Measurements from ENCODE around the gene ARL6IP5.

Gene ARL6IP5

GRCh38 chr3:69118555-69118954 lies 33.8 kb downstream of the ARL6IP5 start:
- no peak for DNase-seq

- no peak for DNase-seq
Observed at GRCh38 chr3:69119138-69119537, 34.4 kb downstream of the ARL6IP5 start.

- no peak for DNase-seq
Observed at GRCh38 chr3:69119681-69120080, 34.9 kb downstream of the ARL6IP5 start.

GRCh38 chr3:69120879-69121464 lies 36.2 kb downstream of the ARL6IP5 start:
- peak; percentile 87 for DNase-seq

DNA sequence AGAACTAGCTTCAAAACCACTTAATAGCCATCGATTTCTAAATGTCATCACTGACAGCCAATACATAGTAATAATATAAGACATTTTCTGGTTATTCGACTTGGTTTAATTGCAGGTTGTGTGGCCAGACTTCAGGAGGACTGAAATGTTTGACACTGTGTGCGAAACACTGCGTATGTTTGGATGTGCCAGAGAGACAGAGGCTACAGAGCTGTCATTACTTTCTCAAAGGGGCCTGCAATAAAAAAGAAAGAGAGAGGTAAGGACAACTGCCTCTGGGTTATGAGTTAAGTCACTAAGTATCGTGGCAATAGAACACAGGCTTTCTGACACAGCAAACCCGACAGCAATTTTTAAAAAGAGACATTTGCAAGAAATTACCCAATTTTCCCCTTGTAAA lies 36.8 kb downstream of the ARL6IP5 start:
- no peak for DNase-seq

GRCh38 chr3:69121950-69122349 lies 37.2 kb downstream of the ARL6IP5 start:
- no peak for DNase-seq

- no peak for DNase-seq
Observed at GRCh38 chr3:69122403-69122802, 37.7 kb downstream of the ARL6IP5 start, which contains the start of gene LMOD3. Gene LMOD3 (minus strand): TSS chr3:69122595. CDS start chr3:69122386, 209 bp downstream.

GRCh38 chr3:69126216-69126615 lies 41.5 kb downstream of the ARL6IP5 start:
- DNase-seq = no peak

- no peak for DNase-seq
Observed at GRCh38 chr3:69126999-69127398, 42.3 kb downstream of the ARL6IP5 start.

DNA sequence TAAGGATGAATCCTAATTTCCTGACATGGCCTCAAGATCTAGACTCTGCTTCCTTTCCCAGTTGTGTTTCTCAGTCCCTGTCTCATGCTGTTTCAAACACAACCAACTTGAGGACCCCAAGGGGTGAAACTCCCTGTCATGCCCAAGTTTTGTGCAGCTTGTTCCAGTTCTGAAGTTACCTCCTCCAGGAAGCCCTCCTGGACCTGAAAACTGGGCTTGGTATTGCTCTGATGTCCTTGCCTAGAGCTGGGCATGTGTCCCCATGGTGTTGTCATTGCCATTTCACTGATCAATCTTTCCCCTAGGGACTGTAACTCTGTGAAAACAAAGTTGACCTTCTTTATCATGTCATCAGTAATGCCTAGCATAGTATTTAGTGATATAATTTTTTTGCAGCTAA lies 43.8 kb downstream of the ARL6IP5 start:
- no peak for DNase-seq

DNA sequence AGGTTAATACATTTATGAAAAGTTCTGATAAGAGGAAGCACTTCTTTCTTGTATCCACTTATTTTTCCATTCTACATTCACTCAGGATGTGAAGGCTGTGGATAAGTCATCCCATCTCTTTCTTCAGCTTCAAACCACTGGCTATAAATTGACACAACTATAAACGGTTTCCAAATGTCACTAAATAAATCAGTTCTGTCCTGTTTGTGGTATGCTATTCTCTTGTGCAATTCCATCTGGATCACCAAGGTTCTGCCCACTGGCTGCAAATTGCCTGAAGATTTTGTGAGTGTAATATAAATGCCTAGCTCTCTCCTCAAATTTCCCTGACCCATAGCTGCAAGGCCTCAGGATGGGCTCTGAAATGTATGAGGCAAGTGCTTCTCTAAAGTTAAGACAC lies 44.8 kb downstream of the ARL6IP5 start:
- DNase-seq = no peak

DNA sequence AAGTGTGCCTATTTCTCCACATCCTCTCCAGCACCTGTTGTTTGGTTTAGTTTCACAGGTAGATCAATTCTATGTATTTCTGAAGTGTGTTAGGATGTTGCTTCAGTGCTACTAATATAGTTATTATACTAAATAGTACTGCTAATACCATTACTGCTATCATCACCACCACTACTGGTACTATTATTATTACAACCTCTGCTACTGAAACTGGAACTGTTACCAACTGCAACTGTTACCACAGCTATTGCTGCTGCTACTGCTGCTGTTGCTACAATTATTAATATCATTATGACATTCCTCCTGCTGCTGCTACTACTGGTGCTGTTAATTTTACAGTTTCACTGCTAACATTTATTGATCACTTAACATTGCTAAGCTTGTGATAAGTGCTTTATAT lies 46.0 kb downstream of the ARL6IP5 start:
- DNase-seq = no peak

- DNase-seq = no peak
Observed at GRCh38 chr3:69137005-69137404, 52.3 kb downstream of the ARL6IP5 start.

GRCh38 chr3:69137412-69137811 lies 52.7 kb downstream of the ARL6IP5 start:
- no peak for DNase-seq

- no peak for DNase-seq
Observed at GRCh38 chr3:69141313-69141712, 56.6 kb downstream of the ARL6IP5 start.

DNA sequence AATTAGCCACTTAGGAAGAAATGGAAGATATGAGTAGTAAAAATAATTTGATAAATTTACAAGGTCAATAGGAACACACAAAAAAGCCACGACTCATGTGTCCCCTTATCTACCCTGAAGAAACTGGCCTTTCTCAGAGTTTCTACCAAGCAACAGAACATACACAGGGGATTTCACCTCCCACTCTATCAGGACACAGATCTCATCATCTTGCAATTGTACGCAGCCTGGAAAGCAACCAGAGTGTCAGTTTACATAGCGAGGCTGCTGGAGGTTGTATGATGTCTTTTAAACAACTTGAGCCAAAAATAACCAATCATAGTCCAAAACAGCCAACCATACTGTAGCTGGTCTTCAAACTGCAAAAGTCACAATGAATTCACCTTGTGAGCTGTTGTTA lies 57.4 kb downstream of the ARL6IP5 start:
- DNase-seq = no peak

DNA sequence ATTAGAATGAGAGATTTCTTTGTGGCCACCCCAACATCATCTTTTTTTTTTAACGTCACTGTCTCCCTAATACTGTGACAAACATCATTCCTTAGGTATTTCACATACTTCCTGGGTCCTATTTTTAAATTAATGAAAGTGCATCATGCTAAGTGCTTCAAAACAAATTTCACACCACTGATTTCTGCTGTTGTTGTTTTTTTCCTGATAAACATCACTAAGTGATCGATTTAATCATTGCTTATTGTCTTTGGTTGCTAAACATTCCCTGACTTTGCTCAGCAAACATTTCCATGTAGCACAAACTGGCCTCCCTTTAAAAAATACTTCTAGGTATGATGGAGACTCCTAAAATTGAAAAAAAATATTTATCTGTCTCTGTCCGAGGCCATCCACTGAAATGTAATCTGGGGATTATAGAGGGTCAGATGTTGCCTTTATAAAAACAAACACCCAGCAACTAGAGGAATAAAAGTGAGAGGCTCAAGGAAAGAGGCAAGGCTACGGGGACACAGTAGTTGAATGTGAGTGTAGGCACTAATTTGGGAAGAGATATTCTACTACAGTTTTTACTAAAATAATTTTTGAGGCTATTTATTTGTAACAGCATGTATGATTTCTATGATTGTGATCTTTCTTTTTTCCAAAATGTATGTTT lies 58.2 kb downstream of the ARL6IP5 start:
- DNase-seq = no peak

DNA sequence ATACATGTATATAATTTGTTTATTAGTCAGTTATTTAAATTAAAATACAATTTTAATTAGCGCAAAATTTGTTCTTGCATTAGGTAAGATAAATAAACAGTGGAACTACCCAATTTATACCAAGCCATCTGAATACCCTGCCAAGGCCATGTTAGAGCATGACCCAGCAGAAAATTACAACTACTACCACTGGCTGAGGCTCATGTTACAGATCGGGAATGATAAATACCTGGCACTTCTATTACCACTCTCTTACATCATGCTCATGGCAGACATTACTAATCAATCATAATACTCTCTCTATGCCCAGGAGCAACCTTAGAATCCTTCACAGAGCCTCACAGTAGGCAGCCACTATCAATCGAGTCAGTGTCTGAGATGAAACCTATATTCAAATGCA lies 58.9 kb downstream of the ARL6IP5 start:
- peak; percentile 62 for DNase-seq

GRCh38 chr3:69144631-69145245 lies 60.0 kb downstream of the ARL6IP5 start:
- peak; percentile 21 for DNase-seq

DNA sequence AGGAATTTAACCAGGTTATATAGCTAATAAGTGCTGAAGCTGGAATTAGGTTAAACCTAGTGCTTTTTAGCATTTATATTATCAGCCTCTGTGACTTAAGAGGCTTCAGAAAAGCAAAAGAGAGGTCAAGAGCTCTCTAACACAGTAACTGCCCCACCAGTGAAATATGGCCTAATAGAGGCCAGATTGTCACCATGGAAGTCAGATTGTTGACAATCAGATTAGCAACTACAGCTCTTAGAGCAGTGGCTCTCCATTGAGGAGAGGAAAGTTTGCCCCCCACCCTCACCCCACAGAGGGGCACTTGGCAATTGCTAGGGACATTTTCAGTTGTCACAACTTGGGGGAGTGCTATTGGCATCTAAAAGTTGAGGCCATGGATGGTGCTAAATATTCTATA lies 61.0 kb downstream of the ARL6IP5 start:
- no peak for DNase-seq

- DNase-seq = no peak
Observed at GRCh38 chr3:69149586-69149985, 64.8 kb downstream of the ARL6IP5 start.
